HG03045 (cell line): ENCODE data around the gene KRTAP5-2.

ENCODE experiments used
- ATAC-seq: cut with Tn5 transposase; IDR thresholded peaks from one replicate; pipeline ENCODE4 v1.9.1; 2021; ENCODE audit warnings: mild to moderate bottlenecking, moderate library complexity; ENCODE audit not compliant: unreplicated experiment

KRTAP5-2 gene

GRCh38 chr11:1568441-1568911 is 29.6 kb downstream of the KRTAP5-2 start:
- ATAC-seq: no peak

GRCh38 chr11:1567721-1568100 is 30.4 kb downstream of the KRTAP5-2 start:
- no peak for ATAC-seq

DNA sequence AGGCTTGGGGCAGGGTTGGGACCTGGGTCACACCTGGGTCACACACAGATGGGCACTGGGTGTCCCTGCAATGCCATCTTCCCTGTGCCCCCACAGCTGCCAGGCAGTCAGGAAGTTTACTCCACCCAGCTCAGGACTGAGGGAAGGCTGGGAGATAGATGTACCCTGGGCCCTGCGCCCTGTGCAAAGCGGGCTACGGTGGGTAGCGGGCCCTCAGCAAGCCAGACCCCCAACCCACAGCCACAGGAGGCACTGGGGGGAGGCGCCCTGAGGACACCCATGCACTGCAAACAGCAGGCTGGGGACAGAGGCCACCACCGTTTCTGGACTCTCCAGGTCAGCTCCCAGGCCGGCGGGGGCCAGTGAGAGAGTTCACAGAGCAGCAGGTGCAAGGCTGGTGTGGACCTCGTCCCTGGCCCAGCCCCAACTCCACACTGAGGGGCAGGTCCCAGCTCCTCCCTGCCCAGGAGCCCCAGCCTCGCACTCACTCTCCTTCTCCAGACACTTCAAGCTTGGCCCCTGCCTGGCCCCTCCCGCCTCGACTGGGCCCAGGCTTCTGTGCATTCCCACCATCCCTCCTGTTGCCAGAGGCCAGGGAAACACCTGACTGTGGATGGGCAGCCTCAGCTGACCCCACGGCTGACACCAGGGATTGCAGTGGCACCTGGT is 30.9 kb downstream of the KRTAP5-2 start:
- ATAC-seq: no peak

- no peak for ATAC-seq
These were observed 31.6 kb downstream of the KRTAP5-2 start for GRCh38 chr11:1566381-1567051.

DNA sequence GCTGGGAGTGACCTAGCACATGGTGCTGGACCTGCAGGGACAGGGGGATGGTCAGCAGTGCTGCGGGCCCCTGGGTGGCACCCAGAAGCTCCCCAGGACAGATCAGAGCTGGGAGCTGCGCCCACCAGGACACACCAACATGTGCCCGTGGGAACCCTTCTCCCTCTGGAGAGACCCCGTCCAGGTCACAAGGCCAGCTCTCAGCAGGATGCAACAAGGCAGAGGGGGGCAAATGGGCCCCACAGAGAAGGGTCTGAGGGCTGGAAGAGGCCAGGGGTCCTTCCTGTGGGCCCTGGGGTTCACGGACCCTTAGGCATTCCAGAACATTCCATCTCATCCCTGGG is 32.2 kb downstream of the KRTAP5-2 start:
- no peak for ATAC-seq

GRCh38 chr11:1565173-1565903 is 32.8 kb downstream of the KRTAP5-2 start:
- ATAC-seq: no peak

DNA sequence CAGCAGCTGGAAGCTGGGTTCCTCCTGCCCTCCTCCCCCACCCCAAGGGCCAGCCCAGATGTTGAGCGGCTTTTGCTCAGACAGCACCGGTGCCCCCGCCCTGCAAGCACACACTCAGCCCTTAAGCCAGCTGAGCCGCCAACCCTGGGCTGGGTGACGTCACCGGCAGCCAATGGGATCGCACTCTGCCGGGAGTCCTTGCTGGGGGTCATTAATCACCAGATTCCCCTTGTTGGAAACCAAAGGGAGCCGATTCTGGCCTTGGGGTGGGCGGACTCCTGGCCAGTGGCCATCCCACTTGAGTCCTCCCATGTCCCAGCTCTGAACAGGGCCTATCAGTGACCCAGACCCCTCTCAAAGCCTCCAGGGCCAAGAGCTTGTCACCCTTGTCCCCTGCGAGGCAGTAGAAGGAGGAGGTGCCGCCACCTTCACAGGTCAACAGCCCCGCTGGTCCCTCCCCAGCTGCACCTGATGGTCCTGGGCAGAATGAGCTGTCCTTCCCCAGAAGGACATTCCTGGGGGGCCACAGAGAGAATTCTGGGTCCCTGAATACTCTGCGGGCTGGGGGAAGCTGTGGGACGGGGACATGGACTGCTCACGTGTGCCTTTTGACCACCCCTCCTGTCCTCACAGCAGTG is 33.4 kb downstream of the KRTAP5-2 start:
- ATAC-seq: no peak

DNA sequence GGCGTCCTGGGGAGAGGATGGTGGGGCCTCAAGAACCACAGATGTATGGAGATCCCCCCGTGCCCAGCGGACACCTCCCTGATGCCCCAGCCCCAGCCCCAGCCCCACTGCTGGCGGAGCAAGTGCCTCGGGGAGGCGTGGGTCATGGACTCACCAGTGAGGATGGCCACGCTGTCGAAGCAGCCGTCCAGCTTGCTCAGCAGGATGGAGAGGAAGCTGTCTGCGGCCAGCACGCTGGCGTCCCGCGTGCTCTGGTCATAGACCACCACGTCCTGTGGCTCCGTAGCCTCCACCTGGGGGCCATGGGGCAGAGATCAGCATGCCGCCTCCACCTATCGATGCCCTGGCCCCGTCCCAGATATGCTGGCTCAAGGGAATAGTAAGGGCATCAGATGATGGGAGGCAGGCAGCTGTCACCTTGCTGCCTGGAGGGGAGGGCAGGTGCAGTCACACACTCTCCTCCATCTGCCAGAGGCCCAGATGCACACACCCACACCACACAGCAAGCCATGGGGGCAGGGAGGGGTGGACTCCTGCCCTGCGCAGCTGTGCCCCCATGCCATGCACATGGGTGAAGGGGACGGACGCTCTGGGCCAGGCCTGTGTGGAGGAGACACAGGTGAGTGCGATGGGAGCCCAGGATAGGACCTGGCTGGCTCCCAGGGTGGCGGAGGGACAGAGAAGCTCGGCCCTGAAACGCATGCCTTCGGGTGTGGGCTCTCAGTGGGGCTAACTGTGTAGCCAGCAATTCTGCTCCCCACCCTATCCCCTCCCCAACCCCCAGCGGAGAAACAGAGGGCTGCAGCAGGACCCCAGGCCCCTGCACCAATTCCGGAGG is 34.2 kb downstream of the KRTAP5-2 start:
- no peak for ATAC-seq

DNA sequence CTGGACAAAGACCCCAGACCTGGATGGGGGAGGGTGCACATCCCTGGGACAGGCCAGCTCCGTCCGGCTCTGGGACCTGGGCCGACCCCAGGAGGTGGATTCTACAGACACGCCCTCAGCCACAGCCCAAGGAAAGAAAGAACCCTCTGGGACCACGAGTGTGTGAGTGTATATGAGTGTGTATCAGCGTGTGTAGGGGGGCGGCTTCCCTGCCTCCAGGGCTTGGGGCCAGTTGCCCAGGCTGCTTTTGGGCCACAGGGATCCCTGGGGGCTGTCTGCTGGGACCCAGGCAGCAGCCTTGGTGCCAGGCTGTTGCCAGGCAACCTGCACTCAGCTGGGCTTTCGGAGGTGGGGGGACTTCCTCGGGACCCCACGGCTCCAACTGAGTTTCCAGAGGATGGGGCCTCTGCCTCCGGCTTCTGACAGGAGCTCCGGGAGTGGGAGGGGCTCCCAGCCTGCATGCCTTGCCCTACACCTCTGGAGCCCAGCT is 34.9 kb downstream of the KRTAP5-2 start:
- ATAC-seq: no peak

GRCh38 chr11:1562469-1563148 is 35.5 kb downstream of the KRTAP5-2 start:
- no peak for ATAC-seq

DNA sequence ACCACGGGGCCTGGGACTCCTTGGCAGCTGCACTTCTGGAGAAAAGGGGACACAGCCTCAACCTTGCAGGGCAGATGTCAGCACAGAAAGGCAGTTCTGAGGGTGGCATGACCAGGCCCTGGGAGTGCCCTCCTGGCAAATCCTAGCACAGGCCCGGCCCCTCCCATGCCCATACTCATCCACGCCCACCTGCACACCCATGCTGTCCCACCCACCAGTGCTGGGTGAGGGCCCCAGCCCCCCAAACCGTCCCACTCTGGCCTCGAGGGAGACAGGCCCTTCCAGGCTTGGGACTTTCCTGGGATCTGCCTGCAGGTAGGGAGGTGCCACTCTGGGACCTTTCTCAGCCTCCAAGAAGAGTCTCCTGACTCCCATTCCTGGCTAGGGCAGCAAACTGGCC is 36.1 kb downstream of the KRTAP5-2 start:
- ATAC-seq: no peak

- no peak for ATAC-seq
These were observed 36.8 kb downstream of the KRTAP5-2 start for GRCh38 chr11:1561266-1561665.

DNA sequence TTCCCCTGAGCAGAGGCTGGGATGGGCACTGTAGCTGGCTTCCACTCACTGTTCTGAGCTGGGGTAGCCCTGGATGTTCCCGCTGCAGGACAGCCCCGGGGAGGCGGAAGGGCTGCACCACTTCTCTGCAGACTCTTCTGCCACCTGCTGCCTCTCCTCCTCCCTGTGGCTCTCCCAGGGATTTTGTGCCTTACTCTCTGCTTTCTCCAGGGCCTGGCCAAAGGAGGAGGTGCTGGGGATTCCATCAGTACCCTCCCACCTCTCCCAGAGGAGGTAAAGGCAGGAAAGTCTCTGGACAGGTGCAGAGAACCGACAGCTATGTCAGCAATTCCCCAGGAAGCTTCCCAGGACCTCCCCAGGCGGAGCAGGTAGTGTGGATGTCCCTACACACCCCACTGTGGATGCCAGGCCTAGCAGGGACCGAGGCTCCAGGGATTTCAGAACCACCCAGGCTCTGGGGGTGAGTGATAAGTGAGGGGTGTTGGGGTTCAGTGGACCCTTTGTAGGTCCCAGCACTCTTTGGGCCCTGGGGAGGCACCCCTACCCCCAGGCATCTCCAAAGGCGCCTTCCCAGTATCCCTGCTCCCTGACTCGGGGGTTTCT is 37.3 kb downstream of the KRTAP5-2 start:
- no peak for ATAC-seq

- ATAC-seq: no peak
These were observed 38.0 kb downstream of the KRTAP5-2 start for GRCh38 chr11:1560002-1560648.

DNA sequence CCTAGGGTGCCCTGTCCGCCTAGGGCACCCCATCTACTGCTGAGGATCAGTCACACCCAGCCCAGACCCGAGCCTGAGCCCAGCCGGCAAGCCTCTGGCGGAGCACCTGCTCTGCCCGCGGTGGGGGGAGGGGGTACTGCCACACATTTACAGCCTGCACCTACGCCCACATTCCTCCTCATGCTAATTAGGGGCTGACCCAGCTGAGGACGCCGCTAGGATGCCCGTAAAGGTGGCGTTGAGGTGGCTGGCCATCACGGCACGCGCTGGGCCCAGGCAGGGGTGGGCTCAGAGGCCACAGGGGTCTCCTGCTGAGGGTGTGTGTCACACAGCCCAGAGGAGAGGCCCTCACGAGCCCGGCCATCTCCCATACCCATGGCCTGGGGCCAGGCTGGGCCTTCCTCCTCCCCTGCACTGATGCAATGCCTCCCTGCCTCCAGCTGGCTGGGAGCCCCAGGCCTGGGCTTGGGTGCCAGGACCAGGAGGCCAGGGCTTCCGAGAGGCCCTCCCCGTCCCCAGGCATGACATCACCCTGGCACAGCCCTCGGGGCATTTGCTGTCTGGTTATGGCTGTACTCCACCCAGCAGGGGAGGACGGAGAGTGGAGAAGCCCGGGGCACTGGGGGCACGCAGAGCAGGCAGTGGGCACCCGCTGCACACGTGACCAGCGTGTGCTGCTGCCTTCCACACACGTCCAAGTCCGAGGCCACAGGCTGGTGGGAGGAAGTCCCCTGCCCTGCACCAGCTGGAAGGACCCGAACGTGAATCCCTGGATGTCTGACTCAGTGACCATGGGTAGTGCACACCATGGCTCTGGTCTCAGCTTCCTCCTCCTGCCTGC is 38.8 kb downstream of the KRTAP5-2 start:
- no peak for ATAC-seq

- ATAC-seq: no peak
These were observed 39.4 kb downstream of the KRTAP5-2 start for GRCh38 chr11:1558775-1559110.

DNA sequence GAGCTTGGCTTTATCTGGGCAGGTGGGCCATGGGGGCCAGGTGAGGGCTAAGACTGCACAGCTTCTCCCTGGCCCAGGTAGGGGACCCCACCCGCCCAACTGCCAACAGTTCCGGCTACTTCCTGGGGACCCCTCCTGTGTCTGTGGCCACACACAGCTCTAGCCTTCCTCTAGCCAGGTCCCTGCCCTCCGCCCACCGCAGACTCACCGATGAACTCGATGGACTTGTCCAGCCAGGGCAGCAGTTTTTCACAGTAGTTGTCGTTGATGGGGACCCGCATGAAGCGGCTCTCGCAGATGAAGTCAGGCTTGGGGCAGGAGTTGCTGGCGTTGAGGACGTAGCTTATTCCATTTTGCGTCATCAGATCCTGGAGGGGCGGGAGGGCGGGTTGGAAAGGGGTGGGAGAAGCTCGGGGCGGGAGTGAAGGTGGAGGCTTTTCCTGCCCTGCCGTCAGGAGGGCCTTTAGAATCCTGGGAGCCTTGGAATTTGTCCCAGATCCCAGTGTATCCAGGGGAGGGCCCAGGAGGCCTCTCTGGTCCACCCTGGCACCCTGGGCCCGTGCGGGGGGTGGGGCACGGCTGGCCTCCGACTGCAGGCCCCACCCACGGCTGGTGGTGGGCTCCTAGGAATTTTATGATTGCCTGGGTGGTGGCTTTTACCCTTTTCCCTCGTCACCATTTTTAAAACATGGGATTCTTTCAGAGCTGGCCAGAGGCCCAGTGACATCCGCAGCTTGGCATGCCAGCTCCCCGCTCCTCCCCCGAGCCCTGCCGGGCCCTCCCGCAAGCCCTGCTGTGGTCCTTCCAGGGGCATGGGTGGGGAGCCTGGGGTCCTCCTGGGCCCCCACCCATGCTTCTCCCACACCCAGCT is 40.0 kb downstream of the KRTAP5-2 start:
- no peak for ATAC-seq
